SKM-1 (cell line): Measurements from ENCODE around the gene MTRR.
A peak's percentile ranks its signal among the peaks of the same experiment; 100 is the strongest.

Source experiments
- DNase-seq: peaks from one replicate; lab custom pipeline; 2025; ENCODE audit not compliant: unreplicated experiment; lab: John Stamatoyannopoulos, UW

The MTRR gene

GRCh38 chr5:7868773-7869473 lies at the start of gene MTRR, which contains the start of gene FASTKD3:
MTRR (plus strand) TSS chr5:7869148; CDS start chr5:7870795, 1,647 bp downstream.
FASTKD3 (minus strand) TSS chr5:7869031; CDS start chr5:7868083, 948 bp downstream.
- peak; percentile 83 for DNase-seq

DNA sequence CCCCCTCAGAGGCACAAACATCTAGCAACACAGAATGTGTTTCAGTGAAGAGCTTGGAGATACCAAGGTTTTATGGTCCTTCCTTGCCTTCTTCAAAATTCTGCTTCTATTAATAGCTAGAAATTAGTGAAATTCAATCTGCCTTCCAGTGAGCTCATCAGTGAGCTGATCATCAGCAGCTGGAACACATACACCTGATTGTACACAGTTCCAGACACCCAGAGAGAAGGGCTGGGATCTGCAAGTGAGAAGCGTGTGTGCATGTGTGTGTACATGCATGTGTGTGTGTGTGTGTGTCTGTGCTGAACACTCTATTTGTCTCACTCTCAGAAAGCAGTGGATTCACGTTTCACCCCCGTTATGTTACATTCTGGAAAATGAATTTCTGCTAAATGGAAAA lies 46.5 kb upstream of the MTRR start:
- no peak for DNase-seq

DNA sequence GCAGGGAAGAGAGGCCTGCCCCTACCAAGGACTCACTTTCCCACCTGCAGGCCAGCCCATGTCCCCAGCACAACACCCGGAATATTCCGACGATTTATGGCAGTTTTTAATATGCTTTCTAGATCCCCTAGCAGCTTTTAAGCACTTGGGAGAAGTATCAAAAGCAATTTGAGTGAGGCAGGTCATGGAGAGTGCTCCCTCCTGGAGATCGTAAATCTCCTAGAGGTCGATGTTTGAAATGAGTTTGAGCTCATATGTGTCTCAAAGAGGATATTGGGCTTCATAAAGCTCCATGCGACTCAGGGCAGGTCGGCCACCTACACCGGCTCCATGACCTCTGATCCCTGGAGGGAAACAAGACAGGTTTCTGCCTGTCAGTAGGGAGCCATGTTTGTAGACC lies 45.4 kb upstream of the MTRR start:
- DNase-seq: no peak

DNA sequence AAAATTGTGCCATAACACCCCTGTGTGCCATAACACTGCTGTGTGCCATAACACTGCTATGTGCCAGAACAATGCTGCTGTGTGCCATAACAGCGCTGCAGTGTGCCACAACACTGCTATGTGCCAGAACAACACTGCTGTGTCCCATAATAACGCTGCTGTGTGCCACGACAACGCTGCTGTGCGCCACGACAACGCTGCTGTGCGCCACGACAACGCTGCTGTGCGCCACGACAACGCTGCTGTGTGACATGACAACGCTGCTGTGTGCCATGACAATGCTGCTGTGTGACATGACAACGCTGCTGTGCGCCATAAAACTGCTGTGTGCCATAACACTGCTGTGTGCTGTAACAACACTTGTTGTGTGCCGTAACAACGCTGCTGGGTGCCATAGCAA lies 44.0 kb upstream of the MTRR start:
- DNase-seq: no peak

DNA sequence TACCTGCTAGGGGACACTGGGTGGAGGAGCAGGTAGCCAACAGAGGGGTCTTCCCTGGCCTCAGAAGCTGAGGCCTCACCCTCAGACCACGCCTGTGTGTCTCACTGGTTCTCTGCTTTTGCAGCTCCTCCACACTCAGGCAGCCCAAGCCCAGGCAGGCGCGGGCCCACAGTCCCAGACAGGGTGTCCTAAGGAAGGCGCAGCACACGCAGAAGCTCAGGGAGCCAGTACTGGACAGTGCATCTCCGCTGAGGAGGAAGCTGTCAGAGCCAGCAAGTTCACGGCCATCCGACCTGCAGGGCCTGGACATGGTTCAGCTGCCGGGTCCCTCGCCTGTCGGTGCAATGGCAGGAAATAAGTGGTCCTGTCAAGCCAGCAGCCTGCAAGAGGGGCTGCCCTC lies 43.3 kb upstream of the MTRR start:
- no peak for DNase-seq

DNA sequence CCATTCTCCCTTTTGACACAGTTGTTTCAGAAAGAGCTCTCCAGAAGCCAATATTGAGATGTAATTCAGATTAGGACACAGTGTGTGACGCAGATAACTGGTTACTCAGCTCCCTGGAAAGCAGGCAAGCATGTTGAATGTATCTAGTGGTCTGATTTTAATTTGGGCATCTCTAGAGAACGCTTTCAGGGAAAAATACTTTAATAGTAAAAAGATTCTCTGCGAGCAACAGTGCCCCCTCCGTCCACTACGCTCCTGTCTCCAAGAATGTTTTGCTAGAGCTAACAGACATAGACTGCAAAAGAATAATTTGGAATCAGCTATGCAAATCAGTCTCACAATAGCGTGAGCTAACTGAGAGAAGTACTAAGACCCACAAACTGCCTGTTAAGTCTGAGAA lies 41.3 kb upstream of the MTRR start:
- no peak for DNase-seq

DNA sequence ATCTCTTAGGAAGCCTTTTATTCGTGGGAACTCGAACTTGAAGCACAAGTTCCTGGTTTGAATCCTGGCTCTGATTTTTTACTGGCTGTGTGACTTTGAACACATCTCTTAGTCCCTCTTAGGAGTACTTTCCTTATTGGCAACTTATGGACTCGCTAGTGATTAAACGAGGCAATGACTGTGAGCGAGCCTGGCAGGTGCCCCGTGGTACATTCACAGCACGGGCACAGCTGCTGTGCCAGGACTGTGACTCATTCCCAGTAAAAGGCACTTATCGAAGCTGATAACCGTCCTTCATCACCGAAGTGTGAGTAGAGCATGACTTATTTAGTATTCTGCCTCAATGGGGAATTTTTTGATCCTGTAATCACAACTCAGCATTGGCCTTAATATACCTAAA lies 40.7 kb upstream of the MTRR start:
- no peak for DNase-seq

DNA sequence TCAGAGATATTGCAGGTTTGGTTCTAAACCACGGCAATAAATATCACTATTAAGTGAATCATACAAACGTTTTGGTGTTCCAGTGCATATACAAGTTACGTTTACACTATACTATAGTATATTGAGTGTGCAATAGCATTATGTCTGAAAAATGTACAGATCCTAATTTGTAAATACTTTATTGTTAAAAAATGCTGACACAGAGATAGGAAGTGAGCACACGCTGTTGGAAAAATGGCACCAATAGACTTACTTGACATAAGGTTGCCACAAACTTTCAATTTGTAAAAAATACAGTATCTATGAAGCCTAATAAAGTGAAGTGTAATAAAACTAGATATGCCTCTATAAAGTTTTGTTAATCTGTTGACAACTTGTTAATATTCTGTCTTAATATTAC lies 34.0 kb upstream of the MTRR start:
- no peak for DNase-seq

GRCh38 chr5:7837403-7837802 lies 31.5 kb upstream of the MTRR start:
- no peak for DNase-seq

DNA sequence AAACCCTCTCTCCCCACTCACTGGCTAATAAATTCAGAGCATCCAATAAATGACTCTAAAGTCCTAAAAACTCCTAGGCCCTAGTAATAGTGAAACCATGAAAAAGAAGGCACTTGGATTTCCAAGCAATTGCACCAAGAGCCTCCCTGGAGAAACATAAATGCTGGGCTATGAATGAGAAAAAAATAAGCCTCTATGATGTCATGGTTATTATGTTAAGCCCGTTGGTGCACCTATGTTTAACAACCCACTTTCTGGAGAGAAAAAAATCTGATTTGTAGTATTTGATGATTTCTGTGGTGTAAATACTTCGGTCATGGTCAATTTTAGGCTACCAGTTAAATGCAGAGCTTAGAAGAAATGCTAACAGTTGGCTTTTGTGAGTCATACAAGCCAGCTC lies 26.4 kb upstream of the MTRR start:
- no peak for DNase-seq

- no peak for DNase-seq
Measured at GRCh38 chr5:7844901-7845300, 24.0 kb upstream of the MTRR start.

- DNase-seq: no peak
Measured at GRCh38 chr5:7845557-7845956, 23.4 kb upstream of the MTRR start.

DNA sequence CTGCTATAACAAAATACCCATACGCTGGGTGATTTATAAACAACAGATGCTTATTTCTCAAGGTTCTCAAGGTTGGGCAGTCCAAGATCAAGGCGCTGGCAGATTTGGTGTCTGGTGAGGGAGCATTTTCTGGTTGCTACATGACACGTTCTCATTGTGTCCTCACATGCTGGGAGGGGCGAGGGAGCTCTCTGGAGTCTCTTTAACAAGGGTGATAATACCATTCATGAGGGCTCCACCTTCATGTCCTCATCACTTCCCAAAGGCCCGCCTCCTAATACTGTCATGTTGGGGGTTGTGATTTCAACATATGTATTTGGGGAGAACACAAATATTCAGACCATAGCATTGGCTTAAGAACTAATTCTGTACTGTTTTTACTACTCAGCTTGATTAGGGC lies 22.6 kb upstream of the MTRR start:
- no peak for DNase-seq

DNA sequence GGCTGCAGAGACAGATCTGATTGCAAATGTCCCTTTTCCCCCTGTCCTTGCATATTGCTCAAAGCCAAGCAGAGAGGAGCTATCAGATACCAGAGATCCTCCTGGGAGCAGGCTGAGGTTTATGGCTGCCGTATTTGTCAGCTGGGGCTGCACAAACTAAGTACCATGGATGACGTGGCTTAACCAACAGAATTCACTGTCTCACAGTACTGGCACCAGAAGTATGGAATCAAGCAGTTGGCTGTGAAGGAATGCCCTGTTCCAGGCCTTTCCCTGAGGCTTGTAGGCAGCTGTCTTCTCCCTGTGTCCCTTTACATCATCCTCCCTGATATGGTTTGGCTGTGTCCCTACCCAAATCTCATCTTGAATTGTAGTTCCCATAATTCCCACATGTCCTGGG lies 20.7 kb upstream of the MTRR start:
- no peak for DNase-seq

DNA sequence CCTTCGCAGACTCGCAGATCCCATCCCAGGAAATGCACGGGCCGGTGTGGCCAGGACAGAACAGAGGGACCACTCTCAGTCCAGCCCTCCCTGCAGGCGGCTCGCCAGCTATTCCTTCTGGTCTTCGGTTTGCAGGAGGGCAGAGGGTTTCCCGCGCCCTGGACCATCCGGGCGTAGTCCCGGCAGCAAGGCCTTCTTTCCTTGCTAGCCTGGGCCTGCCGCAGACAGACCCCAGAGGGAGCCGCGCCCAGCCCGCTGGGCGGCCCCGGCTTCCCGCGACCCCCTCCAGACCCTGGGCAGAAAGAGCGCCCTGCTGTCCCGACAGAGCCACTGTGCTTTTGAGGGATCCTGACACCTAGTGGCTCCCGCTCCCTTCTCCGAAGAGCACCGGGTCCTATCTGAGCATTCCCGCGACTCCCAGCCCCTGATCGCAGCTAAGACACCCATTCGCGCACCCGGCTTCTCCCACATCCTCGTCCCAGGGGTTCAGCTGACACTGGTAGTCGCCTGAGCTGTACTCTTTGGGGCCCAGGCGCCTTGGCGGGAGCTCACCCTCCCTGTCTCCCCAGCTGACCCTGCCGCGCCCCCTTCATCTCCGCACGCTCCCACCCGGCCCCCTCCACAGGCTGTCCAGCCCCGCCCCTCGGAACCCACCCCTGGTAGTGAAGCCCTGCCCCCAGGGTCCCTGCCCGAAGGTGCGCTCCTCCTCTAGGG lies 19.1 kb upstream of the MTRR start:
- DNase-seq: no peak

- DNase-seq: no peak
Measured at GRCh38 chr5:7850395-7851239, 18.3 kb upstream of the MTRR start, which contains the start of gene CFAP90. CFAP90 (minus strand) TSS chr5:7851133; CDS start chr5:7851021, 112 bp downstream.

GRCh38 chr5:7851240-7851592 lies 17.7 kb upstream of the MTRR start:
- DNase-seq: no peak

DNA sequence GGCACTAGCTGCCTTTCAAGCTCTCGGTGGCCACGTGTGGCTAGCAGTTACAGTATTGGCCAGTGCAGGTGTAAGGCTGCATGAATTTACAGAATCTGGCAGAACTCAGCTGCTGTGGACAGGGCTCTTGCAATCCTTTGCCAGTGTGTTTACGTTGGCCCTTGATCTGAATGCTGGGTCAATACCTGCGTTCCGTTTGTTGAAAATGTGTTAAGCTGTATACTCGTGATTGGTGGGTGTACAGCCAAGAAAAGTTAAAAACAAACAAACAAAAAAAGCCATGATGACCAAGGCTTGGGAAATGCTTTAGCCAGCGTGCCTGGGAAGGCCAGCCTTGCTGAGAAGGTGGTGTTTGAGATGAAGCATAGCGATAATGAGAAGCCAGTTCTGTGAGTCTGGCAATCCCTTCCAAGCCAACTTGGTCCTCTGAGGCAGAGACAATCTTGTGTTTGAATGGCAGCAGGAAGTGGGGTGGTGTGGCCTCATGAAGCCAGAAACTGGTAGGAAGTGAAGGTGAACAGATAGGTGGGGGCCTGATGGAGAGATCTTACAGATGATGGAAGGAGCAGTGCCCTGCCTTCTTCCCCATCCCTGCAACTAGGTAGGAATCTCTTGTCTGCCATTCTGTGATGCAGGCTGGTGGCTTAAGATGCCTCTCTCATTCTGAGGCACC lies 17.2 kb upstream of the MTRR start:
- DNase-seq: no peak

- no peak for DNase-seq
Measured at GRCh38 chr5:7852542-7852941, 16.4 kb upstream of the MTRR start.

DNA sequence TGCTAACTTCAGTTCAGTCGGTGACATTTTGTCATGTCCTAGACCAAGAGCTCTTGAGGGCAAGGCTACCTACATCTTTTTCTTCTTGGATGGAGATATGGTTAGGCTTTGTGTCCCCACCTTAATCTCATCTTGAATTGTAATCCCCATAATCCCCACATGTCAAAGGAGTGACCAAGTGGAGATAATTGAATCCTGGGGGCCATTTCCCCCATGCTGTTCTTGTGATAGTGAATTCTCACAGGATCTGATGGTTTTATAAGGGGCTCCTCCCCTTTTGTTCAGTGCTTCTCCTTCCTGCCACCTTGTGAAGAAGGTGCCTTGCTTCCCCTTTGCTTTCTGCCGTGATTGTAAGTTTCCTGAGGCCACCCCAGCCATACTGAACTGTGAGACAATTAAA lies 16.0 kb upstream of the MTRR start:
- no peak for DNase-seq

GRCh38 chr5:7855611-7856010 lies 13.3 kb upstream of the MTRR start:
- DNase-seq: no peak
